H1 (cell line): ENCODE measurements around the gene STEAP3. TPM values are rescaled to one million over a fixed set of nuclear protein-coding genes. Genes with fewer than 3 reads are reported as not detected.

Experiments
- CTCF ChIA-PET: fragments of 300-600 bp; sonication (Branson Sonifier 250); formaldehyde crosslinking; loops from one replicate; lab custom pipeline; 2021; ENCODE audit not compliant: partially characterized antibody; lab: Charles Lee
- POLR2A ChIA-PET: fragments of 300-600 bp; sonication (Branson Sonifier 250); formaldehyde crosslinking; loops from one replicate; lab custom pipeline; 2021; ENCODE audit warnings: inconsistent platforms; ENCODE audit not compliant: partially characterized antibody; lab: Charles Lee
- DNase-seq, 2 experiments: peaks; one replicate each; pipeline versions ENCODE4 v3.0.0 to v3.0.0-alpha.2; 2010 to 2022; ENCODE audit warnings: low spot score in 2 of 2, low read depth in 1 of 2, mixed read lengths in 1 of 2
- FAIRE-seq: peaks from 2 replicates; lab custom pipeline; 2011; peaks lifted over from hg19 to GRCh38; lab: Jason Lieb, UNC
- H2AFZ ChIP-seq: 2 replicates; pipeline ENCODE4 v1.8.1; 2012; ENCODE audit warnings: low read length, inconsistent platforms
- H2AK5ac ChIP-seq: 2 replicates; pipeline ENCODE4 v1.6.1; 2013; ENCODE audit warnings: low read depth, low read length
- H2BK120ac ChIP-seq: replicated peaks from 2 replicates; pipeline ENCODE3; 2013; ENCODE audit warnings: low read depth, low read length, inconsistent platforms
- H2BK12ac ChIP-seq: 2 replicates; pipeline ENCODE4 v1.6.1; 2013; ENCODE audit warnings: low read depth, low read length
- H2BK15ac ChIP-seq: 2 replicates; pipeline ENCODE4 v1.6.1; 2013; ENCODE audit warnings: low read length
- H2BK20ac ChIP-seq: 2 replicates; pipeline ENCODE4 v1.6.1; 2013; ENCODE audit warnings: low read length
- H2BK5ac ChIP-seq: 2 replicates; pipeline ENCODE4 v1.6.1; 2013; ENCODE audit warnings: low read depth, low read length
- H3K14ac ChIP-seq: 2 replicates; pipeline ENCODE4 v1.6.1; 2013; ENCODE audit warnings: inconsistent platforms; ENCODE audit not compliant: insufficient read length
- H3K18ac ChIP-seq: 2 replicates; pipeline ENCODE4 v1.6.1; 2013; ENCODE audit warnings: low read length; ENCODE audit errors: extremely low read depth
- H3K23ac ChIP-seq: 2 replicates; pipeline ENCODE4 v1.6.1; 2013; ENCODE audit warnings: inconsistent platforms; ENCODE audit not compliant: insufficient read length
- H3K23me2 ChIP-seq: 2 replicates; pipeline ENCODE4 v1.6.1; 2013; ENCODE audit warnings: low read depth, low read length
- H3K27ac ChIP-seq: 2 replicates; pipeline ENCODE4 v1.6.1; 2011; ENCODE audit warnings: low read depth, low read length, inconsistent platforms
- H3K27me3 ChIP-seq, 4 experiments: replicated peaks in 1 of 4; 1 replicate in 1 of 4; 2 replicates in 3 of 4; pipeline versions ENCODE4 v1.6.1 to v1.8.1; 2011 to 2013; ENCODE audit warnings: low read length in 3 of 4, mild to moderate bottlenecking in 3 of 4, inconsistent platforms in 2 of 4, mixed read lengths in 2 of 4, moderate library complexity in 1 of 4; ENCODE audit not compliant: control insufficient read depth in 3 of 4, insufficient read depth in 3 of 4; ENCODE audit errors: extremely low read depth in 1 of 4
- H3K36me3 ChIP-seq, 4 experiments: 2 replicates each; pipeline versions ENCODE4 v1.6.1 to v1.8.1; 2011 to 2013; ENCODE audit warnings: mild to moderate bottlenecking in 4 of 4, low read length in 3 of 4, moderate library complexity in 2 of 4, control low read depth in 1 of 4, inconsistent platforms in 1 of 4; ENCODE audit not compliant: insufficient read depth in 4 of 4, control insufficient read depth in 2 of 4
- H3K4ac ChIP-seq: replicated peaks from 2 replicates; pipeline ENCODE3; 2013; ENCODE audit warnings: low read length, low read depth, mixed read lengths, inconsistent platforms; ENCODE audit not compliant: insufficient read length
- H3K4me1 ChIP-seq, 4 experiments: replicated peaks in 1 of 4; 1 replicate in 1 of 4; 2 replicates in 3 of 4; pipeline versions ENCODE4 v1.6.1 to v1.8.1; 2011 to 2013; ENCODE audit warnings: low read length in 3 of 4, inconsistent platforms in 2 of 4, mixed read lengths in 1 of 4; ENCODE audit not compliant: insufficient read depth in 4 of 4, control insufficient read depth in 3 of 4
- H3K4me2 ChIP-seq, 2 experiments: 2 replicates each; pipeline versions ENCODE4 v1.6.1 to v1.8.1; 2011 to 2013; ENCODE audit warnings: low read depth in 2 of 2, low read length in 2 of 2, control low read depth in 1 of 2, inconsistent platforms in 1 of 2, mild to moderate bottlenecking in 1 of 2; ENCODE audit not compliant: insufficient read depth in 1 of 2
- H3K4me3 ChIP-seq, 4 experiments: fragments of 200-600, 300-600 bp in 1 of 4; sonication (generic), shearing (Covaris generic), sonication (Bioruptor Twin) in 1 of 4; 2 replicates each; pipeline versions ENCODE4 v1.5.1 to v1.8.1; 2011 to 2016; ENCODE audit warnings: low read length in 4 of 4, low read depth in 3 of 4, control low read depth in 2 of 4, inconsistent platforms in 2 of 4, mild to moderate bottlenecking in 2 of 4, mixed read lengths in 1 of 4, moderate library complexity in 1 of 4; ENCODE audit not compliant: insufficient read depth in 2 of 4; ENCODE audit errors: extremely low read depth in 1 of 4
- H3K56ac ChIP-seq: replicated peaks from 2 replicates; pipeline ENCODE3; 2013; ENCODE audit warnings: low read depth, mild to moderate bottlenecking, mixed read lengths, low read length, inconsistent platforms; ENCODE audit not compliant: insufficient read length
- H3K79me1 ChIP-seq: 2 replicates; pipeline ENCODE4 v1.6.1; 2013; ENCODE audit warnings: low read depth, low read length, control low read depth
- H3K79me2 ChIP-seq, 2 experiments: 2 replicates each; pipeline versions ENCODE4 v1.6.1 to v1.8.1; 2012 to 2013; ENCODE audit warnings: low read length in 2 of 2, mild to moderate bottlenecking in 2 of 2, inconsistent platforms in 1 of 2; ENCODE audit not compliant: insufficient read depth in 2 of 2, control insufficient read depth in 1 of 2
- H3K9ac ChIP-seq, 4 experiments: replicated peaks in 1 of 4; 1 replicate in 1 of 4; 2 replicates in 3 of 4; pipeline versions ENCODE4 v1.6.1 to v1.8.1; 2011 to 2013; ENCODE audit warnings: low read depth in 3 of 4, low read length in 3 of 4, control low read depth in 2 of 4, mild to moderate bottlenecking in 2 of 4, moderate library complexity in 2 of 4, inconsistent platforms in 1 of 4; ENCODE audit errors: extremely low read depth in 1 of 4
- H3K9me3 ChIP-seq, 2 experiments: 2 replicates each; pipeline versions ENCODE4 v1.6.1 to v1.8.1; 2012 to 2013; ENCODE audit warnings: mild to moderate bottlenecking in 2 of 2, moderate library complexity in 2 of 2, control low read depth in 1 of 2, inconsistent platforms in 1 of 2, low read depth in 1 of 2, low read length in 1 of 2, mixed read lengths in 1 of 2; ENCODE audit not compliant: insufficient read depth in 2 of 2
- H4K20me1 ChIP-seq, 2 experiments: replicated peaks in 1 of 2; 2 replicates each; pipeline versions ENCODE3 to v1.8.1; 2011 to 2013; ENCODE audit warnings: inconsistent platforms in 2 of 2, low read length in 2 of 2, mild to moderate bottlenecking in 1 of 2; ENCODE audit not compliant: insufficient read depth in 2 of 2, control insufficient read depth in 1 of 2
- H4K5ac ChIP-seq: 2 replicates; pipeline ENCODE4 v1.6.1; 2013; ENCODE audit warnings: low read length, low read depth, mixed read lengths, inconsistent platforms; ENCODE audit not compliant: insufficient read length
- H4K8ac ChIP-seq: 2 replicates; pipeline ENCODE4 v1.8.0; 2013; ENCODE audit warnings: mild to moderate bottlenecking, moderate library complexity, low read length, inconsistent platforms; ENCODE audit not compliant: insufficient read depth; ENCODE audit errors: extremely low read depth
- H4K91ac ChIP-seq: replicated peaks from 2 replicates; pipeline ENCODE3; 2013; ENCODE audit warnings: low read length, mixed read lengths, inconsistent platforms; ENCODE audit not compliant: insufficient read length
- BCL11A ChIP-seq, 2 experiments: IDR thresholded peaks; one replicate each; pipeline ENCODE4 v1.6.1; 2011; ENCODE audit warnings: low read depth in 2 of 2, low read length in 2 of 2, mild to moderate bottlenecking in 2 of 2
- CREB1 ChIP-seq: IDR thresholded peaks from 2 replicates; pipeline ENCODE4 v1.6.1; 2012; ENCODE audit warnings: inconsistent platforms
- GABPA ChIP-seq: IDR thresholded peaks from 2 replicates; pipeline ENCODE4 v1.6.1; 2011; ENCODE audit warnings: mild to moderate bottlenecking, low read length, moderate library complexity, borderline replicate concordance; ENCODE audit not compliant: insufficient read depth
- RAD21 ChIP-seq, 2 experiments: IDR thresholded peaks in 1 of 2; conservative IDR thresholded peaks in 1 of 2; 2 replicates each; pipeline ENCODE4 v1.6.1; 2011; ENCODE audit warnings: low read depth in 2 of 2, low read length in 2 of 2, improper control_type of control experiment in 1 of 2, inconsistent platforms in 1 of 2, mild to moderate bottlenecking in 1 of 2, moderate library complexity in 1 of 2
- TCF12 ChIP-seq: IDR thresholded peaks from 2 replicates; pipeline ENCODE4 v1.6.1; 2011; ENCODE audit warnings: low read depth, mild to moderate bottlenecking, low read length
- ZNF274 ChIP-seq: IDR thresholded peaks from 2 replicates; pipeline ENCODE4 v1.7.0; 2012; ENCODE audit warnings: low read length, borderline replicate concordance; ENCODE audit errors: extremely low read depth
- WGBS, 2 experiments: shearing (Covaris generic) in 1 of 2; methylation state at CpG; one replicate each; pipeline versions ENCODE4 v1.1.6 to v1.1.7; 2013 to 2015; ENCODE audit warnings: low lambda C conversion rate in 2 of 2, mixed read lengths in 2 of 2, inconsistent platforms in 1 of 2, low coverage in 1 of 2, missing lambda C conversion rate in 1 of 2; ENCODE audit not compliant: insufficient replicate concordance in 2 of 2, insufficient coverage in 1 of 2, insufficient read length in 1 of 2; ENCODE audit errors: extremely low coverage in 1 of 2, missing lambda C conversion rate in 1 of 2; 5-methylcytosine and 5-hydroxymethylcytosine counted together
- polyA plus RNA-seq, 7 experiments: library from polyadenylated mRNA; depleted of rRNA in 3 of 7; stranded (reverse) in 5 of 7; unstranded in 2 of 7; fragments of >200 nt in 5 of 7; fragments of 200-250 nt in 2 of 7; gene quantifications; 1 replicate in 5 of 7; 2 replicates in 1 of 7; 4 replicates in 1 of 7; pipeline versions ENCODE4 v1.2.1 to v1.2.3, GENCODE V29; 2011 to 2013; ENCODE audit warnings: missing spikeins in 2 of 7, mixed read lengths in 2 of 7
- total RNA-seq: library from RNA; stranded (reverse); fragmentation: NEBNext Ultra II Directional; extraction: Animal tissue kit (Norgen Biotek cat#: 25700); gene quantifications from 2 replicates; pipeline ENCODE4 v1.2.1, GENCODE V29; 2021
- TF ChIP-seq, protein P1 (sequence below): IDR thresholded peaks from 2 replicates; pipeline ENCODE4 v1.6.1; 2012; ENCODE audit warnings: inconsistent platforms
- TF ChIP-seq, protein P2 (sequence below), 3 experiments: IDR thresholded peaks; 1 replicate in 2 of 3; 2 replicates in 1 of 3; pipeline versions ENCODE4 v1.5.1 to v1.6.1; 2011; ENCODE audit warnings: low read length in 3 of 3, mild to moderate bottlenecking in 3 of 3, inconsistent platforms in 2 of 3, low read depth in 1 of 3, moderate library complexity in 1 of 3; ENCODE audit not compliant: insufficient read depth in 1 of 3; ENCODE audit errors: control extremely low read depth in 1 of 3

Gene STEAP3
- total and polyA plus RNA-seq, 2 of the 8 experiments (the other 6 are each of a cell fraction or from before 2014, with no cell fraction given), result 21.7 to 27.9 TPM

DNA sequence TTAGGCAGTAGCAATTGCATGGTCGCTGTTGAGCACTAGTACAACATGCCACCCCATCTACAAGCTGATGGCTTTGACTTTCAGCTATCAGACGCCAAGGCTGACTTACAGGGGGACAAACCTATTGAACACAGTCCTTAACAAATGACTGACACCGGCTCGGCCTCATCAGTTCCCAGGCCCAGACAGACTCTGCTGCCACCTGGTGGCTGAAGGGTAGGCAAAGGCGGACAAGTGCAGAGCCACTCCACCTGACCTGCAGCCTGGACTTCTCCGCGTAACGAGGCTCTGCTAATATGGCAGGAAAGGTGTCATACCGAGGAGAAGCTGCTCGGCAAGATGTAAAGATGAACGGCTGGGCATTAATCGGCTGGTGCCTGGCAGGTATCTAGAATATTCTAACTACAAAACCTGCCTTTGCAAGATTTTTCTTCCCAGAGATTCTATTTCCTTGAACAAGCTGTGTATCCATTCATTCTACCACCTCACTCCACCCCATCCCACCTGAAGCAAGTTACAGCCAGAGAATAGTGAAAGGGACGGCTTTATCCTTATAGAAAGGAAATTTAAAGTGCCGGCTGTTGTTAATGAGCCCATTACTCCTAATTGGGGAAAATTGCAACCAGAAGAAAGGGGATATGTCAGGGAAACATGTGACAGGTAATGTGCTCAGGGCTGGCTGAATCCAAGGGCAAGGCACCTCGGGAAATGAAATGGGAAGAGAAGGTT, 67.4 kb downstream of the STEAP3 start:
- CTCF ChIA-PET, result interaction anchor here (0.6 to 5.2 kb wide), 47 partner anchors 10 to 898 kb away, joined by 3 to 52 read pairs (median 4); partner anchors contain the start of gene STEAP3
- Histone ChIP-seq H2BK120ac (no peak overlapping the region), H3K4ac (no peak overlapping the region), H3K9me3 (no peaks in the 10 kb centered on the region), H3K27ac (no peak overlapping the region), H2BK15ac (no peak overlapping the region), H3K27me3 (no peaks in the 10 kb centered on the region), H2BK12ac (no peak overlapping the region), H3K4me3 (no peak overlapping the region), H3K79me1 (no peaks in the 10 kb centered on the region), H2BK5ac (no peak overlapping the region), H3K56ac (no peak overlapping the region), H4K91ac (no peak overlapping the region), H3K4me1 (peaks cover 0 to 2% (median 0%) of the 10 kb centered on the region in 4 experiments; a peak in 2 of 7 replicates), H2BK20ac (no peak overlapping the region), H3K36me3 (no peaks in the 10 kb centered on the region), H3K4me2 (no peak overlapping the region), H3K23ac (no peak overlapping the region), H3K79me2 (no peaks in the 10 kb centered on the region), H4K20me1 (no peaks in the 10 kb centered on the region), H4K5ac (no peak overlapping the region), H4K8ac (no peak overlapping the region), H3K23me2 (no peaks in the 10 kb centered on the region), H3K18ac (no peak overlapping the region), H3K14ac (no peak overlapping the region), H3K9ac (no peak overlapping the region), H2AK5ac (no peak overlapping the region), H2AFZ (no peak overlapping the region)
- 38% methylated on average over 15 of the region's 15 CpGs; no CpG with 5 or more reads in 1 of the 2 experiments for WGBS, 2 experiments
- peak; percentile 66 to 89 for DNase-seq
- POLR2A ChIA-PET, result no interaction called here
- peak; percentile 87 for FAIRE-seq
- TF ChIP-seq CREB1, result peak; percentile 38; the same call in 1 of the 2 replicates
- no peak for TF ChIP-seq ZNF274
- peak; percentile 97 to 99 for TF ChIP-seq RAD21 (IDR thresholded peaks at IDR 0.05 in 1 of 2, conservative IDR thresholded peaks at IDR 0.05 in 1 of 2; ENCODE audit: low read depth in 2 of 2, low read length in 2 of 2)
- peak; percentile 59; the same call in 1 of the 2 replicates for TF ChIP-seq TCF12
- TF ChIP-seq BCL11A (IDR thresholded peaks at IDR 0.05; ENCODE audit: low read depth in 2 of 2, low read length in 2 of 2), result no peak
- peak; percentile 30; the same call in 1 of the 2 replicates for TF ChIP-seq GABPA
- TF ChIP-seq, protein P1, sequence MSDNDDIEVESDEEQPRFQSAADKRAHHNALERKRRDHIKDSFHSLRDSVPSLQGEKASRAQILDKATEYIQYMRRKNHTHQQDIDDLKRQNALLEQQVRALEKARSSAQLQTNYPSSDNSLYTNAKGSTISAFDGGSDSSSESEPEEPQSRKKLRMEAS, result peak; percentile 76
- TF ChIP-seq, protein P2, sequence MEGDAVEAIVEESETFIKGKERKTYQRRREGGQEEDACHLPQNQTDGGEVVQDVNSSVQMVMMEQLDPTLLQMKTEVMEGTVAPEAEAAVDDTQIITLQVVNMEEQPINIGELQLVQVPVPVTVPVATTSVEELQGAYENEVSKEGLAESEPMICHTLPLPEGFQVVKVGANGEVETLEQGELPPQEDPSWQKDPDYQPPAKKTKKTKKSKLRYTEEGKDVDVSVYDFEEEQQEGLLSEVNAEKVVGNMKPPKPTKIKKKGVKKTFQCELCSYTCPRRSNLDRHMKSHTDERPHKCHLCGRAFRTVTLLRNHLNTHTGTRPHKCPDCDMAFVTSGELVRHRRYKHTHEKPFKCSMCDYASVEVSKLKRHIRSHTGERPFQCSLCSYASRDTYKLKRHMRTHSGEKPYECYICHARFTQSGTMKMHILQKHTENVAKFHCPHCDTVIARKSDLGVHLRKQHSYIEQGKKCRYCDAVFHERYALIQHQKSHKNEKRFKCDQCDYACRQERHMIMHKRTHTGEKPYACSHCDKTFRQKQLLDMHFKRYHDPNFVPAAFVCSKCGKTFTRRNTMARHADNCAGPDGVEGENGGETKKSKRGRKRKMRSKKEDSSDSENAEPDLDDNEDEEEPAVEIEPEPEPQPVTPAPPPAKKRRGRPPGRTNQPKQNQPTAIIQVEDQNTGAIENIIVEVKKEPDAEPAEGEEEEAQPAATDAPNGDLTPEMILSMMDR (IDR thresholded peaks at IDR 0.05; ENCODE audit: control extremely low read depth in 1 of 3, insufficient read depth in 1 of 3, low read depth in 1 of 3, low read length in 3 of 3), result peak; percentile 92 to 98 (median 98)
